ENCODE data around the gene SPIC. TPM values are rescaled to one million over a fixed set of nuclear protein-coding genes. Genes with fewer than 3 reads are reported as not detected.

SPIC gene
- polyA plus RNA-seq, 3 donors = 0.13 TPM; not detected in 2

- Histone ChIP-seq H3K9me3 (replicated peaks in 1 of 2; ENCODE audit: control insufficient read depth in 1 of 2, insufficient read depth in 1 of 2, low read length in 2 of 2) (no peaks in the 10 kb centered on the region), H2AFZ (ENCODE audit: insufficient read depth, low read depth, low read length, poor library complexity, severe bottlenecking) (no peak overlapping the region), H3K9ac (ENCODE audit: insufficient read depth, low read length, poor library complexity, severe bottlenecking) (no peak overlapping the region), H3K4me3 (replicated peaks in 1 of 3; ENCODE audit: low read depth in 2 of 3, low read length in 3 of 3) (no peak overlapping the region), H3K4me1 (ENCODE audit: control insufficient read depth in 1 of 2, insufficient read depth in 2 of 2, low read length in 2 of 2) (peaks cover 0 to 16% of the 10 kb centered on the region in 2 donors), H3K27me3 (ENCODE audit: control insufficient read depth in 2 of 2, insufficient read depth in 2 of 2, low read length in 2 of 2) (no peaks in the 10 kb centered on the region), H3K79me2 (ENCODE audit: insufficient read depth, low read length) (no peaks in the 10 kb centered on the region), H3K36me3 (replicated peaks in 1 of 2; ENCODE audit: control insufficient read depth in 1 of 2, insufficient read depth in 2 of 2, low read length in 2 of 2) (no peaks in the 10 kb centered on the region), H3K27ac (ENCODE audit: low read depth in 1 of 2, low read length in 2 of 2) (no peak overlapping the region), H4K20me1 (ENCODE audit: insufficient read depth, low read length) (no peaks in the 10 kb centered on the region), H3K4me2 (replicated peaks; ENCODE audit: extremely low read depth, low read length, poor library complexity, severe bottlenecking) (no peak overlapping the region)
- intact Hi-C loops (cut with micrococcal nuclease) = no loop called here
- WGBS (ENCODE audit: insufficient coverage) = no CpG with 5 or more reads among the region's 2 CpGs
- Mint-ChIP-seq H3K4me3 (peak overlapping the region in 1 of 2 donors; percentile 1), H3K27ac (no peak overlapping the region), H3K4me1 (peaks cover 15% of the 10 kb centered on the region), H3K27me3 (ENCODE audit: low read depth in 3 of 3) (peaks cover 3 to 9% (median 4%) of the 10 kb centered on the region in 3 donors), H3K36me3 (no peaks in the 10 kb centered on the region), H3K9me3 (peaks cover 0 to 10% (median 3%) of the 10 kb centered on the region in 7 donors)
- TF ChIP-seq CTCF (IDR thresholded peaks at IDR 0.05) = no peak
- no peak for DNase-seq
These were observed 13.3 kb downstream of the SPIC start for GRCh38 chr12:101488469-101488868.

- Histone ChIP-seq H3K9ac (ENCODE audit: insufficient read depth, low read length, poor library complexity, severe bottlenecking) (no peak overlapping the region), H3K79me2 (ENCODE audit: insufficient read depth, low read length) (no peaks in the 10 kb centered on the region), H3K9me3 (replicated peaks in 1 of 2; ENCODE audit: control insufficient read depth in 1 of 2, insufficient read depth in 1 of 2, low read length in 2 of 2) (no peaks in the 10 kb centered on the region), H3K36me3 (replicated peaks in 1 of 2; ENCODE audit: control insufficient read depth in 1 of 2, insufficient read depth in 2 of 2, low read length in 2 of 2) (no peaks in the 10 kb centered on the region), H3K27ac (ENCODE audit: low read depth in 1 of 2, low read length in 2 of 2) (no peak overlapping the region), H3K27me3 (ENCODE audit: control insufficient read depth in 2 of 2, insufficient read depth in 2 of 2, low read length in 2 of 2) (no peaks in the 10 kb centered on the region), H2AFZ (ENCODE audit: insufficient read depth, low read depth, low read length, poor library complexity, severe bottlenecking) (no peak overlapping the region), H3K4me3 (replicated peaks in 1 of 3; ENCODE audit: low read depth in 2 of 3, low read length in 3 of 3) (no peak overlapping the region), H3K4me1 (ENCODE audit: control insufficient read depth in 1 of 2, insufficient read depth in 2 of 2, low read length in 2 of 2) (peaks cover 0 to 16% of the 10 kb centered on the region in 2 donors), H4K20me1 (ENCODE audit: insufficient read depth, low read length) (no peaks in the 10 kb centered on the region), H3K4me2 (replicated peaks; ENCODE audit: extremely low read depth, low read length, poor library complexity, severe bottlenecking) (no peak overlapping the region)
- DNase-seq = no peak
- peaks cover 0 to 10% (median 3%) of the 10 kb centered on the region in 7 donors for H3K9me3 Mint-ChIP-seq
- WGBS (ENCODE audit: insufficient coverage) = no CpG with 5 or more reads among the region's 3 CpGs
- intact Hi-C loops (cut with micrococcal nuclease) = no loop called here
- peak overlapping the region in 1 of 7 donors; percentile 59 for H3K27ac Mint-ChIP-seq
- TF ChIP-seq CTCF (IDR thresholded peaks at IDR 0.05) = no peak
- H3K4me3 Mint-ChIP-seq = no peak overlapping the region
- peaks cover 4 to 13% (median 5%) of the 10 kb centered on the region in 3 donors for H3K27me3 Mint-ChIP-seq (ENCODE audit: low read depth in 3 of 3)
- no peaks in the 10 kb centered on the region for H3K36me3 Mint-ChIP-seq
- peaks cover 15% of the 10 kb centered on the region for H3K4me1 Mint-ChIP-seq
These were observed 15.3 kb downstream of the SPIC start for GRCh38 chr12:101490286-101490920.

Measured in CD14-positive monocyte (primary cell).